HS-5 (cell line): ENCODE results near the gene CCDC117.

Experiments used
- DNase-seq: peaks from one replicate; pipeline ENCODE4 v3.0.0-alpha.2; 2012; ENCODE audit warnings: low read depth

Gene CCDC117

GRCh38 chr22:28830441-28830840 lies 57.9 kb downstream of the CCDC117 start:
- DNase-seq: no peak

GRCh38 chr22:28831140-28832072 lies 58.9 kb downstream of the CCDC117 start:
- DNase-seq: no peak

GRCh38 chr22:28832731-28833130 lies 60.2 kb downstream of the CCDC117 start:
- no peak for DNase-seq

GRCh38 chr22:28833276-28833923 lies 60.9 kb downstream of the CCDC117 start:
- no peak for DNase-seq

- DNase-seq: no peak
Observed at GRCh38 chr22:28835630-28836189, 63.2 kb downstream of the CCDC117 start.

GRCh38 chr22:28837640-28838039 lies 65.1 kb downstream of the CCDC117 start:
- no peak for DNase-seq
